Activated naive CD4-positive, alpha-beta T cell treated with anti-CD3 and anti-CD28 coated beads for 36 hours (primary cell): Measurements from ENCODE around the gene TRIM15. TPM values are rescaled to one million over a fixed set of nuclear protein-coding genes. Genes with fewer than 3 reads are reported as not detected.
"Not testable (repeated sequence)": the region's sequence is repeated elsewhere in the genome, so short reads cannot be mapped to it uniquely, and the experiment has no call there.

Source experiments
- CTCF ChIA-PET: fragments of 350-600 bp; sonication (Branson Sonifier 250); formaldehyde crosslinking; loops from one replicate; lab custom pipeline; 2021; ENCODE audit warnings: antibody characterized with exemption; lab: Charles Lee
- DNase-seq: peaks from one replicate; pipeline ENCODE4 v3.0.0-alpha.2; 2020
- H3K27ac Mint-ChIP-seq: one replicate; pipeline ENCODE4 v1.8.0; 2021; ENCODE audit warnings: mild to moderate bottlenecking, mixed read lengths
- H3K27me3 Mint-ChIP-seq: one replicate; pipeline ENCODE4 v1.8.0; 2021; ENCODE audit warnings: low read depth, mixed read lengths
- H3K36me3 Mint-ChIP-seq: one replicate; pipeline ENCODE4 v1.8.0; 2021; ENCODE audit warnings: low read depth, mixed read lengths
- H3K4me1 Mint-ChIP-seq: one replicate; pipeline ENCODE4 v1.8.0; 2021; ENCODE audit warnings: low read depth, mixed read lengths
- H3K4me3 Mint-ChIP-seq: one replicate; pipeline ENCODE4 v1.8.0; 2021; ENCODE audit warnings: mild to moderate bottlenecking, moderate library complexity, mixed read lengths
- H3K9me3 Mint-ChIP-seq: one replicate; pipeline ENCODE4 v1.8.0; 2021; ENCODE audit warnings: mixed read lengths
- intact Hi-C: fragments of 100-400 bp; cut with micrococcal nuclease; formaldehyde crosslinking; loops from one replicate; pipeline ENCODE4 v1.15.1; 2023
- total RNA-seq, 2 experiments: library from RNA; stranded (reverse); gene quantifications; one replicate each; pipeline ENCODE4 v1.2.3, GENCODE V29; 2021

TRIM15 gene
- total RNA-seq, 2 experiments from 2014 or later: 0.79 to 2.2 TPM

DNA sequence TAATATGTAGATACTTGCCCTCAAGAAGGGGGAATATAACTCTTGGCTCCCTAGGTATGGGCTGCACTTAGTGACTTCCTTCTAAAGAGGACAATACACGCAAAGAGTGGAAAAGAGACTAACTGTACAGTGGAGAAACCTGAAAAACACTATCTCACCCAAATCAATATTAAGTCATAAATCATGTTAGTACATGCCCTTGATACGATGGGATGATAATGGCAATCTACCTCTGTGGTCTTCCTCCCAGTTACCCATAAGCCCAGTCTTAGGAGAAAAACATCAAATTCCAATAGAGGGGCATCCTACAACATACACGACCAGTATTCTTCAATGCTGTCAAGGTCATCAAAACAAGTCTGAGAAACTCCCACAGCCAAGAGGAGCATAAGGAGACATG lies 48.6 kb downstream of the TRIM15 start:
- Mint-ChIP-seq H3K27me3 (no peaks in the 10 kb centered on the region), H3K4me3 (peak overlapping the region; percentile 94), H3K36me3 (peaks cover 11% of the 10 kb centered on the region), H3K4me1 (peaks cover 51% of the 10 kb centered on the region), H3K9me3 (no peaks in the 10 kb centered on the region), H3K27ac (peak overlapping the region; percentile 99)
- CTCF ChIA-PET: interaction anchor here (1.2 to 2.2 kb wide), 2 partner anchors 7 to 15 kb away, joined by 4 to 5 read pairs; no protein-coding TSS in a partner anchor
- intact Hi-C loops: loop anchor here (2.0 to 5.0 kb wide), 3 partner anchors 113 to 510 kb away; partner anchors contain the start of genes HLA-A and TUBB
- DNase-seq: no peak

DNA sequence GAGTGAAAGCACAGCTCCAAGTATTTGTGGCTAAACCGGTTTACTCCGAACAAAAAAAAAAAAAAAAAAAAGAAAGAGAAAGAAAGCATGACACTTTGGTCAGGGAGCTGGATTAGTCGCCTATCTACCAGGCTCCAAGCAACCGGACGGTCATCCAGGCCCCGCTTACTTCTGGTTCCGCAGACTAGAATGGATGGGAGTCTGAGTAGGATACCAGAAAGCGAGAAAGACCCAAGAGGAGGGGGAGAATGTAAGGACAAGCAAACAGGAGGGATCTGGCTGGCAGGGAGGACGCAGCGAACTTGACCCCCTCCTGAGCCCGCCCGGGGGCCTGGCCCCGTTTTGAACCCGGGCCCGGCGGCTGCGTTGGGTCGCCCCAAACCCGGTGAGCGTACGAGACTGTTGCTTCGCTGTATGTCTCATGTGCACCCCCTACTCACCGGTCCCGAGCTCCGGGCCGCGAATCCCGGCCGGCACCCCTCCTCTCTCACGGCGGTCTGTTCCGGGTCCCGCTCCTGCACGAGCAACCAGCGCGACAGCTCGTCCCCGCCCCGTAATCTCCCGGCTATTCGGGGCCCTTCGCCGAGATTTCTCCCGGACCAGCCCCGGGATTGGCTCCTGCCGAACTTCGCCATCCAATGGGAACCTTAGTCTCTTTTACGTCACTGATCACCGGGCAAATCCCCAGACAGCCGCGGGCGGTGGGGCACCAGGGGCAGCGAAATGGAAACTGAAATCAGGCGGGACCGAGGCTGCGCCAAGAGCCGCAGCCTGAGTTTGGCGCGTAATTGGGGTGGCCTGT lies 49.7 kb downstream of the TRIM15 start, which contains the start of gene TRIM26:
TRIM26 (minus strand) TSS at position 542 of the 802 bp plus-strand sequence. CDS start 14,303 bp downstream, outside the sequence.
- Mint-ChIP-seq H3K9me3 (no peaks in the 10 kb centered on the region), H3K36me3 (peaks cover 10% of the 10 kb centered on the region), H3K4me3 (peak within 1 kb of the TSS; percentile 94), H3K27ac (peak within 1 kb of the TSS; percentile 99), H3K4me1 (peaks cover 41% of the 10 kb centered on the region), H3K27me3 (no peaks in the 10 kb centered on the region)
- peak; percentile 99 for DNase-seq
- CTCF ChIA-PET: interaction anchor here (0.8 to 1.2 kb wide), 3 partner anchors 9 to 19 kb away, joined by 3 to 5 read pairs (median 4); no protein-coding TSS in a partner anchor
- intact Hi-C loops: loop anchor here (1.0 to 5.0 kb wide), 9 partner anchors 46 to 509 kb away; partner anchors contain the start of genes HLA-A, MRPS18B, PPP1R10 and PPP1R11

DNA sequence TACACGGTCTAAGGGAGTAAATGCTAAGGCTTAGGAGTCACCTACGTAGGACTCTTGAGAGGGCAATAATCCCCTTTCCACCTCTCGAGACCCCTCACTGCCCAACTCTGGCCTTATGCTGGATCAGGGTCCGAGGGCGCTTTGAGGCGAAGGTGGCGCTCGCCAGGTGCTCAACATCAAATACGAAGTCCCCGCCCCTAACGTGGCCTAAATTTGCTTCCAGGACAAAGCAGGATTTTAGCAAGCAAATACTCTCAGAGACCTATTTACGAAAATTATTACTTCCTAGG lies 50.3 kb downstream of the TRIM15 start:
- CTCF ChIA-PET: interaction anchor here (0.9 kb wide), 1 partner anchor 9 kb away, joined by 3 read pairs; no protein-coding TSS in a partner anchor
- Mint-ChIP-seq H3K27me3 (no peaks in the 10 kb centered on the region), H3K27ac (peak overlapping the region; percentile 99), H3K4me1 (peaks cover 36% of the 10 kb centered on the region), H3K4me3 (peak overlapping the region; percentile 94), H3K36me3 (peaks cover 10% of the 10 kb centered on the region), H3K9me3 (no peaks in the 10 kb centered on the region)
- no peak for DNase-seq
- intact Hi-C loops: loop anchor here (1.0 to 5.0 kb wide), 9 partner anchors 46 to 509 kb away; partner anchors contain the start of genes HLA-A, MRPS18B, PPP1R10 and PPP1R11

DNA sequence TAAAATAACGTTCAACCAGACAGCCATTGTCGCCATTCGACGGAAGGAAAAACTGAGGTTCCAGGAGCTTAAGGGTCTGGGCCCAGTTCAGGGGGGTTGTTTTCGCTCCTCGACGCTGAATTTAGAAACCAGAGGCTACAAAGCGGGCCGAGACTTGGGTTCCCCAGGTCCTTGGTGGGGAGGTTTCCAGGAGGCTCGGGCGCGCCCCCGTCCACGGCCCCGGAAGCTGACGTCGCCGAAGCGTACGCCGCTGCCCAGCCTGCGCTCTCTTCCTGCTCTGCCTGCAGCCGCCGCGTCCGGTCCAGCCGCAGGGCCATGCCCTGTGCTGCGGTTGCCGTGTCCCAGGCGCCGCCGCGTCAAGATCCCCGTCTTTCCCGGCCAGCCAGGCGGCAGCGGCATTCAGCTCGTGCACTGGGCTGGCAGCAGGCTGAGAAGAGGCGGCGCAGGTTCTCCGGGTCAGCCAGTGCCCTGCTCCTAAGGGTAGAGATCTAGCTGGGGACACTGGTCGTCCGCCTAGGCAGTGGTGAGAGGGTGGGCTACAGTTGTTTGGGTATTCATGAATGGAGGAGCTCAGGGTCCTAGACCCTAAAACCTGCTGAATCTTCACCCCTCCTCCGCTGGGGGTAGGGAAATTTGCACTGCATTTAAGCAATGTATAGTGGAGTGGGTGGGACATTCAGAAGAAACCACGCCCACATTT lies 50.8 kb downstream of the TRIM15 start:
- Mint-ChIP-seq H3K4me1 (peaks cover 31% of the 10 kb centered on the region), H3K27me3 (no peaks in the 10 kb centered on the region), H3K27ac (peak overlapping the region; percentile 99), H3K4me3 (peak overlapping the region; percentile 94), H3K36me3 (peaks cover 10% of the 10 kb centered on the region), H3K9me3 (no peaks in the 10 kb centered on the region)
- peak; percentile 82 for DNase-seq
- CTCF ChIA-PET: interaction anchor here (0.9 kb wide), 1 partner anchor 8 kb away, joined by 3 read pairs; no protein-coding TSS in a partner anchor
- intact Hi-C loops: loop anchor here (1.0 to 5.0 kb wide), 9 partner anchors 45 to 508 kb away; partner anchors contain the start of genes HLA-A, MRPS18B, PPP1R10 and PPP1R11

DNA sequence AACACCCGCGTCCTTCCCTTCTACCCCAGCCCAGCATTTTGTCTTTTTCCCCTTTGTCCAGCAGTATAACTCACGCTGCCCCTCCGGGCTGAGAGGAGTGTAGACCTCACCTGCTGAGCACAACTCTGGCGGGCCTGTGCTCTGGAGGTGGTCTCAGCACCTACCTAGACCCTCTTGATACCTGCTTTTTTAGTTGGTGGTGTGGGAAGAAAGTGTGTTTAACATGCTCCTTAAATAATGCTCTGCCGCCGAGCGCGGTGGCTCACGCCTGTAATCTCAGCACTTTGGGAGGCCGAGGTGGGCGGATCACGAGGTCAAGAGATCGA lies 51.3 kb downstream of the TRIM15 start:
- no peaks in the 10 kb centered on the region for H3K9me3 Mint-ChIP-seq
- no peak for DNase-seq
- intact Hi-C loops: loop anchor here (5.0 kb wide), 2 partner anchors 272 to 508 kb away; partner anchors contain the start of genes HLA-A and TUBB
- CTCF ChIA-PET: no interaction called here
- peaks cover 10% of the 10 kb centered on the region for H3K36me3 Mint-ChIP-seq
- H3K4me1 Mint-ChIP-seq: peaks cover 28% of the 10 kb centered on the region
- no peaks in the 10 kb centered on the region for H3K27me3 Mint-ChIP-seq
- H3K27ac Mint-ChIP-seq: peak overlapping the region; percentile 99
- H3K4me3 Mint-ChIP-seq: peak overlapping the region; percentile 94

DNA sequence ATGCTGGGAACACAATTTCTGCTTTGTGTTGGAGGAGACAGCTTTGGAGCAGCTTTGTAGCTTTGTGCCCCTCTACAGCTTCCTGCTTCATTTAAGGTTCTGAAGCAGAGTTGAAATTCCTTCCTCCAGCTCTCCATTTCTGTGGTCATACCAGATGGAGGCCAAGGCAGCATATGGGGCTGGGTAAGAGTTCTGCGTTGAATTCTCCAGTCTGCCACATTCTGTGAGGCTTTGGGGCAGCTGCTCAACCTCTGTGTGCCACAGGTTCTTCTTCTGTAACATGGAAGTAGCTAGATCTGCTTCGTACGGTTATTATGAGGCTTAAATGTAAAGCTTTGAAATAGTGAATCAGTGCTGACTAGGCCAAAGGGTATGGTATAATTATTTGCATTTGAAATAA lies 52.8 kb downstream of the TRIM15 start:
- H3K4me1 Mint-ChIP-seq: peaks cover 16% of the 10 kb centered on the region
- no peak overlapping the region for H3K4me3 Mint-ChIP-seq
- peaks cover 6% of the 10 kb centered on the region for H3K36me3 Mint-ChIP-seq
- CTCF ChIA-PET: interaction anchor here (0.7 to 1.6 kb wide), 9 partner anchors 11 to 184 kb away, joined by 3 to 6 read pairs (median 3); no protein-coding TSS in a partner anchor
- DNase-seq: no peak
- H3K9me3 Mint-ChIP-seq: no peaks in the 10 kb centered on the region
- no peak overlapping the region for H3K27ac Mint-ChIP-seq
- H3K27me3 Mint-ChIP-seq: no peaks in the 10 kb centered on the region
- intact Hi-C loops: no loop called here

DNA sequence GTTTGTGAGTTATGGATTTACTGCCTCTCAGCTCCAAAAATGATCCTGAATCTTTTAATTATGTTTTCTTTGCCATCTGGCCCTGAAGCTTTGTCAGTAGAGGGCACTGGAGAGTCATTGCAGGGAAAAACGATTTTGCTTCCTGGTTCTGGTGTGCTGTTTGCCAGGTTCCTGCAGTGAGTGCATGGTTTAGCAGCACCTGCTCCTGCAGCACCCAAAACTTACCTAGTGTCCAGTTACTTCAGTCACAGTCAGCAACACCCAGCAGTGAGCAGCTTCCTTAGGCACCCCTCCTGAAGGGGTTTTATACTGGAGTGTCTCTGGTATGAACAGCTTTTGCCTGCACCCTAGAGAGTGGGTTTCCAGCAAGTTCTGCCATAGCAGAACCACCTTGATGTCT lies 55.9 kb downstream of the TRIM15 start:
- Mint-ChIP-seq H3K36me3 (peaks cover 5% of the 10 kb centered on the region), H3K4me3 (no peak overlapping the region), H3K27me3 (no peaks in the 10 kb centered on the region), H3K4me1 (peaks cover 4% of the 10 kb centered on the region), H3K27ac (no peak overlapping the region), H3K9me3 (peaks cover 12% of the 10 kb centered on the region)
- CTCF ChIA-PET: interaction anchor here (0.5 to 3.6 kb wide), 24 partner anchors 8 to 755 kb away, joined by 3 to 24 read pairs (median 4); partner anchors contain the start of gene TRIM39
- intact Hi-C loops: loop anchor here (1.0 kb wide), 2 partner anchors 130 to 178 kb away; no protein-coding TSS in a partner anchor
- peak; percentile 73 for DNase-seq

DNA sequence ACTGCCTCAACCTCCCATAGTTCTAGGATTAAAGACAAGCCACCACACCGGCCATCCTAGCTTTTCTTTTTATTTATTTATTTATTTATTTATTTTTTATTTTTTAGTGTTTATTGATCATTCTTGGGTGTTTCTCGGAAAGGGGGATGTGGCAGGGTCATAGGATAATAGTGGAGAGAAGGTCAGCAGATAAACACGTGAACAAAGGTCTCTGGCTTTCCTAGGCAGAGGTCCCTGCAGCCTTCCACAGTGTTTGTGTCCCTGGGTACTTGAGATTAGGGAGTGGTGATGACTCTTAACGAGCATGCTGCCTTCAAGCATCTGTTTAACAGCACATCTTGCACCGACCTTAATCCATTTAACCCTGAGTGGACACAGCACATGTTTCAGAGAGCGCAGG lies 58.0 kb downstream of the TRIM15 start:
- peaks cover 13% of the 10 kb centered on the region for H3K9me3 Mint-ChIP-seq
- DNase-seq, H3K4me3 Mint-ChIP-seq, H3K36me3 Mint-ChIP-seq, H3K27me3 Mint-ChIP-seq, intact Hi-C loops, H3K27ac Mint-ChIP-seq, H3K4me1 Mint-ChIP-seq: not testable (repeated sequence)
- CTCF ChIA-PET: interaction anchor here (3.6 kb wide), 1 partner anchor 176 kb away, joined by 13 read pairs; no protein-coding TSS in a partner anchor

DNA sequence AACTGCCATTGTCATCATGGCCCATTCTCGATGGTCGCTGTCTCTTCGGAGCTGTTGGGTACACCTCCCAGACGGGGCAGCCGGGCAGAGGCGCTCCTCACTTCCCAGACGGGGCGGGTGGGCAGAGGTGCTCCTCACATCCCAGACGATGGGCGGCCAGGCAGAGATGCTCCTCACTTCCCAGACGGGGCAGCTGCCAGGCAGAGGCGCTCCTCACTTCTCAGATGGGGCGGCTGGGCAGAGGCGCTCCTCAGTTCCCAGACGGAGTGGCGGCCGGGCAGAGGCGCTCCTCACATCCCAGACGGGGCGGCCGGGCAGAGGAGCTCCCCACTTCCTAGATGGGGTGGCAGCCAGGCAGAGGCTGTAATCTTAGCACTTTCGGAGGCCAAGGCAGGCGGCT lies 58.6 kb downstream of the TRIM15 start:
- H3K36me3 Mint-ChIP-seq, H3K4me1 Mint-ChIP-seq, H3K4me3 Mint-ChIP-seq, DNase-seq, intact Hi-C loops, H3K27me3 Mint-ChIP-seq, H3K27ac Mint-ChIP-seq: not testable (repeated sequence)
- H3K9me3 Mint-ChIP-seq: peaks cover 13% of the 10 kb centered on the region
- CTCF ChIA-PET: interaction anchor here (1.2 kb wide), 1 partner anchor 8 kb away, joined by 3 read pairs; the partner anchor contains the start of gene TRIM26

Other genes with a start within 250 kb of the TRIM15 start
- 1,000 to 10,000 TPM; 1,509 to 1,515 TPM for gene HLA-A, start 221.0 kb upstream of the TRIM15 start, total RNA-seq
- gene POLR1H, start 102.3 kb upstream of the TRIM15 start, total RNA-seq: 10 to 100 TPM; 74.6 to 77.8 TPM
- 10 to 100 TPM; 42.8 to 46.6 TPM for gene PPP1R11, start 96.3 kb upstream of the TRIM15 start, total RNA-seq
- gene RNF39, start 87.8 kb upstream of the TRIM15 start, total RNA-seq: not detected
- gene TRIM31, start 50.5 kb upstream of the TRIM15 start, total RNA-seq: under 1 TPM in 1 of 2 experiments, not detected in 1; 0.17 TPM
- not detected for gene TRIM40, start 27.4 kb upstream of the TRIM15 start, total RNA-seq
- under 1 TPM; 0.19 to 0.25 TPM for gene TRIM10, start 2.3 kb upstream of the TRIM15 start, total RNA-seq
- 10 to 100 TPM; 36.8 to 38.7 TPM for gene TRIM26, start 49.9 kb downstream of the TRIM15 start, total RNA-seq
- 10 to 100 TPM; 14.2 to 14.5 TPM for gene TRIM39, start 163.4 kb downstream of the TRIM15 start, total RNA-seq
- 10 to 100 TPM; 44.8 to 45.0 TPM for gene RPP21, start 181.6 kb downstream of the TRIM15 start, total RNA-seq